Kidney epithelial cell (primary cell): ENCODE data around the gene OBI1. TPM values are rescaled to one million over a fixed set of nuclear protein-coding genes. Genes with fewer than 3 reads are reported as not detected.

ENCODE experiments used
- DNase-seq: peaks from one replicate; pipeline ENCODE4 v3.0.0-alpha.2; 2010; ENCODE audit warnings: low read depth
- H3K27me3 ChIP-seq: 2 replicates; pipeline ENCODE4 v1.6.0; 2011; ENCODE audit warnings: low read length; ENCODE audit not compliant: control insufficient read depth, insufficient read depth
- H3K36me3 ChIP-seq: 2 replicates; pipeline ENCODE4 v1.5.1; 2011; ENCODE audit warnings: low read length; ENCODE audit not compliant: control insufficient read depth, insufficient read depth
- H3K4me3 ChIP-seq: 2 replicates; pipeline ENCODE4 v1.5.1; 2011; ENCODE audit warnings: low read depth, mild to moderate bottlenecking, control low read depth, low read length
- CTCF ChIP-seq: IDR thresholded peaks from 2 replicates; pipeline ENCODE4 v1.5.1; 2011; ENCODE audit warnings: mild to moderate bottlenecking, moderate library complexity, low read length, control low read depth, inconsistent platforms; ENCODE audit not compliant: insufficient read depth, poor library complexity, severe bottlenecking
- total RNA-seq: library from RNA; depleted of rRNA; stranded (reverse); fragments of >200 nt; gene quantifications from 2 replicates; pipeline ENCODE4 v1.2.3, GENCODE V29; 2015

The OBI1 gene
- total RNA-seq, 1 donor from 2014 or later: 14.0 TPM

GRCh38 chr13:78608688-78609463, 50.1 kb downstream of the OBI1 start:
- peaks cover 67% of the 10 kb centered on the region for H3K27me3 ChIP-seq
- no peaks in the 10 kb centered on the region for H3K36me3 ChIP-seq
- H3K4me3 ChIP-seq: peak overlapping the region; percentile 29
- no peak for TF ChIP-seq CTCF
- no peak for DNase-seq

GRCh38 chr13:78608252-78608687, 50.7 kb downstream of the OBI1 start:
- DNase-seq: no peak
- Histone ChIP-seq H3K36me3 (no peaks in the 10 kb centered on the region), H3K4me3 (no peak overlapping the region), H3K27me3 (peaks cover 73% of the 10 kb centered on the region)
- no peak for TF ChIP-seq CTCF

- Histone ChIP-seq H3K27me3 (peaks cover 79% of the 10 kb centered on the region), H3K36me3 (no peaks in the 10 kb centered on the region), H3K4me3 (no peak overlapping the region)
- no peak for TF ChIP-seq CTCF
- DNase-seq: no peak
These were observed 51.3 kb downstream of the OBI1 start for GRCh38 chr13:78607409-78608251.

- H3K36me3 ChIP-seq: no peaks in the 10 kb centered on the region
- no peak for DNase-seq
- no peak overlapping the region for H3K4me3 ChIP-seq
- H3K27me3 ChIP-seq: peaks cover 83% of the 10 kb centered on the region
- no peak for TF ChIP-seq CTCF
These were observed 52.2 kb downstream of the OBI1 start for GRCh38 chr13:78606471-78607408.

GRCh38 chr13:78604782-78605611, 54.0 kb downstream of the OBI1 start:
- Histone ChIP-seq H3K27me3 (peaks cover 97% of the 10 kb centered on the region), H3K36me3 (no peaks in the 10 kb centered on the region), H3K4me3 (no peak overlapping the region)
- peak; percentile 27 for TF ChIP-seq CTCF
- DNase-seq: no peak
